ENCODE data around the gene PAN3.

- TF ChIP-seq CTCF (IDR thresholded peaks at IDR 0.05) (no peak), POLR2A (IDR thresholded peaks at IDR 0.05) (no peak), POLR2AphosphoS5 (IDR thresholded peaks at IDR 0.05; ENCODE audit: insufficient read depth in 1 of 2, low read depth in 1 of 2) (no peak)
Observed at GRCh38 chr13:28237944-28238343, 99.6 kb downstream of the PAN3 start.
